HG02885 (cell line): ENCODE data around the gene MYRIP.

Experiments
- ATAC-seq: cut with Tn5 transposase; IDR thresholded peaks from one replicate; pipeline ENCODE4 v1.9.1; 2021; ENCODE audit warnings: mild to moderate bottlenecking; ENCODE audit not compliant: unreplicated experiment, poor library complexity

The MYRIP gene

DNA sequence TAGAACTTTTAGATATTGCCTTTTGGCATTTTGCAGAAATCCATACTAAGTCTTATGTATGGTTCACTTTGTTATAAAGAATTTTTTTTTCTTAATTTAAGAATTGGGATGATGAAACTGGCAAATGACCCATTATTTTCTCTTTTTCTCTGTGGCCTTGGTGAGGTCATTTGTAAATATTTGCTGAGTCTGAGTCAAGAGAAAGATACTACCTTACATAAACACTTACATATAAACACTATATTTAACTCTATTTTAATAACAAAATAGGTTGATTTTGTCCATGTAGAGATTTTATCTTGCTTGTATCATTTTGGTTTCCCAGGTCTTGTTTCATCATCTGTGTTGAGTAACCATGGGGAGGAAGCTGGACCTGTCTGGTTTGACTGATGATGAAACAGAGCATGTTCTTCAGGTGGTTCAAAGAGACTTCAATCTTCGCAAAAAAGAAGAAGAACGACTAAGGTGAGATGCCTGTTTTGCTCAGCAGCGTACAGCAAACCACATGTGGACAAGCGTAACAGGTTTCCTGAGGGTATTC lies 91.1 kb downstream of the MYRIP start:
- no peak for ATAC-seq

DNA sequence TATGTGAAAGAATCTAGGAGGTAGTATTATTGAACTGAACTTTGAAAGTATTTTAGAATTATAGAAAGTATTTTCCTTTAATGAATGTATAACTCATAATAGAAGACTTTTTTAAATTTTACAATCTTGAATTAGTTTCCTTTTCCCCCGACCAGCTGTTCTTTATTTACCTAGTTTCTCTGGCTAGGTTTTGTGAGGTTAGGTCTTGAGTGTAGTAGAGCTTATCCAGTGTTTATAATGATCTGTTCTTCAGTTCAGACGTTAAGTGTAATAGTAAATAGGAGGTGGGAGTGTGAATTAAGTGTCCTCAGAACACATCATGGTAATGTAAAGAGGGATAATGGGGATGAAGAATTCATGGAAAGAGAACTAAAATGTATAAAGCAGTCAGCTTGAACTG lies 93.8 kb downstream of the MYRIP start:
- ATAC-seq, result no peak

- ATAC-seq, result no peak
Observed at GRCh38 chr3:39905788-39906187, 96.4 kb downstream of the MYRIP start.

DNA sequence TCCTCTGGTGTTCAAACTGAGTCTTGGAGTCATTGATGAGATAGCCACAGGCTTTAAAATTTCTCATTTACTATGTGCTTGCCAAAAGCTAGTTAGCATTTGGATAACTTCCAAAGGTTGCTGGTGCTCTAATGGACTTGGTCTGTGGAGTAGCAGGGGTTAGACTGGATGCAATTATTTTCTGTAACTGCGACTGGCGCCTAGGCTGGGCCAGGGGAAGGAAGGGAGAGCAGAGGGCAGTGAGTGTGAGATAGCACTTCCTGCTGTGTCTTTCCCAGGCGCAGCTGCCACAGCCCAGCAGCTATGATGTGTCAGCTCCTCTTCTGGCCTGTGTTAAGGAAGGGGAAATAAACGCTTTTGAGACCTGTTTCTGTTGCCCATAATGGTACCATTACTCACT lies 98.6 kb downstream of the MYRIP start:
- ATAC-seq, result no peak

DNA sequence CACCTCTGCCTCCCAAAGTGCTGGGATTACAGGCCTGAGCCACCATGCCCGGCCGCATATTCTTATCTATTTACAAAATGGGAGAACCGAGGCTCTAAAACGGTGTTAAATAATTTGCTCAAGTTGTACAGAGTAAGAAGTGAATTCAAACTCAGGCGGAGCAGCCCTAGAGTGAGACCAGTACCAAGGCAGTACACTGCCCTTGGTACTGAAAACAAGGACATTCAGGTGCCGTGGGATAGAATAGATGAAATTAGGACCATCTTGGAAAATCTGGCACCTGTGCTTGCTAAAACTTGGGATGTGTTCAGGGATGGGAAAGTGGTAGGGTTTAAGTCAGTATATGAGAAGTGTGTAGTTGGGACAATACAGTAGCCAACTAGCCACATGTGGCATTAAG lies 100.7 kb downstream of the MYRIP start:
- no peak for ATAC-seq

- ATAC-seq, result no peak
Observed at GRCh38 chr3:39910826-39911464, 101.5 kb downstream of the MYRIP start.

- ATAC-seq, result no peak
Observed at GRCh38 chr3:39911465-39912309, 102.3 kb downstream of the MYRIP start.

DNA sequence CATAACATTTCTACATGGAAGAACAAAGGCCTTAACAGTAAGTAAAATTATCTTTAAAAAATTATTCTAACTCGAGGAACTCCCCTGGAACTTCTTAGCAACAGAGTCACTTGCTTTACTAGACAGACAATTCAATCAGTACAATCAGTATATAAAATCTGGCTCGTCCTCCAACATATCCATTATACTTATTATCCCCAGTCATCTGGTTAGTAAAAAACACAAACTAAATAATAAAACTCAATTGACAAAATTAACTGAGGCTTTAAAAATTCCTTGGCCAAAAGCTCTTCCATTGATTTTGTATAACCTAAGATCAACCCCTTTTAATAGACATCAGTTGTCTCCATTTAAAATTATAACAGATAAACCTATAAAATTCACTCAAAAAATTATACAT lies 105.6 kb downstream of the MYRIP start:
- ATAC-seq, result no peak

DNA sequence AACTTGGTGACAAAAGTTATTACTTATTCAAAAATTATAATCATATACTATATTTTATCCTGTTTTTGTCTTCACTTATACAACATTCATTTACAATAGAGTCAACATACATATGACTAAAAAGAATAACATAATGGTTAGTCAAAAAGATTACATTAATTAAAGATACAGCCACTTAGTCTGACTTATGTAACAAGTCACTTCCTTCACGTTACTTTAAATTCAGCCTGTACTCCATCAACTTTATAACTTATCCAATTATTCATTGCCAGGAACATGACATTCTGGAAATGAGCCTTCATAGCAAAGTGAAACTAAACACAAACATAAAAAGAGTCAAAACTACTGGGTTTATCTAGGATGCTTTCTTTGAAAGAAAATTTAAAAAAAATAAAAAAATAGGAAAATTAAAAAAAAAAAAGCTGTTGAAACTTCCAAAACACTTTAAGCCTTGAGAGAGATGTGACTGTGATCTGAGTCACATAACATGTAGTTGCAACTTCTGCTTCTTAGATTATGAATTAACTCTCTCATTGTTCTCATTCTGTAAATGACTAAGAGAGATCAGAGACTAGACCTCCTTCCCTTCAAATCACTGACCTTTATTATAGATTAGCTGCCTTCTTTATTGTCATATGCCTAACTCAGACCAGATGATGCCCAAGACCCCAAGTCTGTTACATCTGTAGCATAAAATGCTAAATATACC lies 107.8 kb downstream of the MYRIP start:
- ATAC-seq, result no peak

- no peak for ATAC-seq
Observed at GRCh38 chr3:39919281-39919680, 109.9 kb downstream of the MYRIP start.

- ATAC-seq, result no peak
Observed at GRCh38 chr3:39920271-39920670, 110.9 kb downstream of the MYRIP start.

DNA sequence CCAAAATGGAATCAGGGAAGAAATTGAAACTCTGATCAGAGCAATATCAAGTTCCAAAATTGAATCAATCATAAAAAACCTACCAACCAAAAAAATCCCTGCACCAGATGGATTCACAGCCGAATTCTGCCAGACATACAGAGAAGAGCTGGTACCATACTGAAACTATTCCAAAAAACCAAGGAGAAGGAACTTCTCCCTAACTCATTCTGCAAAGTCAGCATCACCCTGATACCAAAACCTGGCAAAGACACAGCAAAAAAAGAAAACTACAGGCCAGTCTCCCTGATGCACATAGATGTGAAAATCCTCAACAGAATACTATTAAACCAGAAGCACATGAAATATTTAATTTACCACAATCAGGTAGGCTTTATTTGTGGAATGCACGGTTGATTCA lies 118.1 kb downstream of the MYRIP start:
- no peak for ATAC-seq

DNA sequence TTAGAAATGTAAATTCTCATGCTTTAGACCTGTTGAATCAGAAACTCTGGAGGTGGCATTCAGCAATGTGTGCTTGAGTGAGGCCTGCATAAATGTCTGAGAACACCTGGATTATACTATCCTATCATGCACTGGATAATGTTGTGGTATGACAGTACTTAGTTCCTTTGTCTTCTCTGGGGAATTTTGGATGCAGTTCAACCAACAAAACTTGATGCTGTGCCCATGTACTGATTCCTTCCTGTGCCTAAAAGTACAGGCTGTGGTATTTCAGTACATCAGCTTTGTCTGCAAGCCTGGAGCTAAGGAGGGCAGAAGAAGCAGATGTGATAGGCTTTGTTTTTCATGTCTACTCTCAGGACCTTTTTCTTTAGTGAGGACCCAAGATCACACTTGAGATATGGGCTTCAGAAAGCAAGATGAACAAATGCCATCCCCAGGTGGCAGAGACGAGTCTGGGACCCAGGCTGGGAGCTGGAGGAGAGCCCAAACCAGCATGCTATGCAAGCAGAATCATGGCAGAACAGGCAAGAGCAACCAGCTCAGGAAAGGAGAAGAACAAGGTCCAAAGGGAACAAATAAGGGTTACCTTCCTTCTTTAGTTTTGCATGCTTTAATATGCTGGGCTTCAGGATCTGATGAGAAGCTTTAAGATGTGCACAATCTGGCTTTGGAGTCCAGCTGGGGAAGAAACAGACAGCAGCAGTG lies 124.7 kb downstream of the MYRIP start:
- ATAC-seq, result no peak

DNA sequence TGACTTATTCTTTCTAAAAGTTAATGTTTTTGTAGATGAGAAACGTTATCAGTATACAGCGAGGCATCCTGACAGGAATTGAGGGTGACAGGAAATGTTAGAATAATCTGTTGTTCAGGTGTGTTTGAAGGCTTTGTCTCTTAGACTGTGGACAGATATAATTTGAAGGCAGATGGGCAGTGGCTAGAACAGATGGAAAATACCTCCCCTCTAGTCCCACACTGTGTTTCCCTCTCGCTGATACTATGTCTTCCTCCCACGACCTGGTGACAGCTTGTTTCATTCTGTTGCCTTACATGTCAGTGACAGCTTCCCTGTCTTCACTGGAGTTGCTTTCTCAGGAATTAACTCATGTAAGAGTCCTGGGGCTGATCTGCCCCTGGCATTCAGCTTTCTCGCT lies 125.3 kb downstream of the MYRIP start:
- no peak for ATAC-seq

GRCh38 chr3:39935261-39935660 lies 125.9 kb downstream of the MYRIP start:
- no peak for ATAC-seq

GRCh38 chr3:39936848-39937247 lies 127.4 kb downstream of the MYRIP start:
- ATAC-seq, result no peak

- ATAC-seq, result no peak
Observed at GRCh38 chr3:39937315-39937714, 127.9 kb downstream of the MYRIP start.

- ATAC-seq, result peak; percentile 47
Observed at GRCh38 chr3:39937874-39938273, 128.5 kb downstream of the MYRIP start.

GRCh38 chr3:39941931-39942330 lies 132.5 kb downstream of the MYRIP start:
- ATAC-seq, result no peak

- ATAC-seq, result no peak
Observed at GRCh38 chr3:39960515-39961191, 151.2 kb downstream of the MYRIP start.
